HCT116 (cell line): ENCODE data around the gene PROSER3. TPM values are rescaled to one million over a fixed set of nuclear protein-coding genes. Genes with fewer than 3 reads are reported as not detected.

Source experiments
- ATAC-seq: fragments of 200-7000 bp; cut with Tn5 transposase; 2 replicates; pipeline ENCODE4 v1.9.1; 2020; ENCODE audit warnings: mild to moderate bottlenecking, moderate library complexity
- BruUV-seq: library from RNA; stranded (reverse); fragments of 400-500 nt; replicated peaks from 2 replicates; lab custom pipeline; 2021; lab: Mats Ljungman, UMichigan
- CTCF ChIA-PET: fragments of 300-600 bp; sonication (Branson Sonifier 250); formaldehyde crosslinking; loops from one replicate; lab custom pipeline; 2021; ENCODE audit warnings: antibody characterized with exemption; lab: Charles Lee
- POLR2A ChIA-PET: fragments of 300-600, 350-600 bp; sonication (Branson Sonifier 250); formaldehyde crosslinking; loops from one replicate; lab custom pipeline; 2021; ENCODE audit warnings: antibody characterized with exemption; lab: Charles Lee
- RAD21 ChIA-PET, 2 experiments: fragments of 300-600 bp; sonication (Branson Sonifier 250); formaldehyde crosslinking; loops; one replicate each; lab custom pipeline; 2023; ENCODE audit warnings: low total read pairs in 2 of 2; ENCODE audit not compliant: uncharacterized antibody in 2 of 2, unreplicated experiment in 2 of 2, low non-redundant PET in 1 of 2; lab: Charles Lee
- DNase-seq: peaks from one replicate; pipeline ENCODE4 v3.0.0-alpha.2; 2010; ENCODE audit warnings: low read depth, low spot score
- H2AFZ ChIP-seq: fragments of 200-600 bp; shearing (Covaris generic), sonication (generic); 2 replicates; pipeline ENCODE4 v1.6.1; 2017; ENCODE audit warnings: low read depth, mixed run types, mixed read lengths, antibody characterized with exemption, low read length; ENCODE audit not compliant: poor library complexity, severe bottlenecking
- H3K27ac ChIP-seq: 2 replicates; pipeline ENCODE4 v1.5.1; 2012; ENCODE audit warnings: low read depth, low read length
- H3K27me3 ChIP-seq: fragments of 200-600 bp; sonication (generic); 2 replicates; pipeline ENCODE4 v1.6.1; 2016; ENCODE audit warnings: mixed run types, low read length, mixed read lengths; ENCODE audit not compliant: insufficient read depth
- H3K36me3 ChIP-seq, 2 experiments: fragments of 200-500 bp in 1 of 2; fragments of 200-600 bp in 1 of 2; sonication (Bioruptor generic) in 1 of 2; sonication (generic) in 1 of 2; 2 replicates each; pipeline versions ENCODE4 v1.5.1 to v1.6.1; 2014 to 2016; ENCODE audit warnings: low read length in 2 of 2, inconsistent platforms in 1 of 2, mixed read lengths in 1 of 2, mixed run types in 1 of 2; ENCODE audit not compliant: insufficient read depth in 2 of 2, control insufficient read depth in 1 of 2
- H3K4me1 ChIP-seq, 2 experiments: fragments of 200-600 bp in 1 of 2; sonication (generic) in 1 of 2; 2 replicates each; pipeline versions ENCODE4 v1.5.1 to v1.6.1; 2012 to 2017; ENCODE audit warnings: low read length in 2 of 2, inconsistent platforms in 1 of 2, mild to moderate bottlenecking in 1 of 2, mixed read lengths in 1 of 2, mixed run types in 1 of 2, moderate library complexity in 1 of 2; ENCODE audit not compliant: insufficient read depth in 2 of 2, control insufficient read depth in 1 of 2
- H3K4me2 ChIP-seq: fragments of 200-600 bp; sonication (generic); 2 replicates; pipeline ENCODE4 v1.6.1; 2017; ENCODE audit warnings: mixed run types, low read length, mixed read lengths
- H3K4me3 ChIP-seq, 2 experiments: fragments of 200-600 bp in 1 of 2; sonication (generic) in 1 of 2; replicated peaks in 1 of 2; 2 replicates each; pipeline ENCODE4 v1.5.1; 2011 to 2016; ENCODE audit warnings: low read length in 2 of 2, control low read depth in 1 of 2, low read depth in 1 of 2, mild to moderate bottlenecking in 1 of 2, mixed read lengths in 1 of 2, mixed run types in 1 of 2
- H3K79me2 ChIP-seq: fragments of 200-600 bp; sonication (generic); 2 replicates; pipeline ENCODE4 v1.6.1; 2017; ENCODE audit warnings: mild to moderate bottlenecking, mixed run types, low read length, moderate library complexity, mixed read lengths; ENCODE audit not compliant: insufficient read depth
- H3K9ac ChIP-seq: fragments of 200-600 bp; sonication (generic); 2 replicates; pipeline ENCODE4 v1.6.1; 2016; ENCODE audit warnings: low read length, mixed read lengths
- H3K9me2 ChIP-seq: fragments of 200-600 bp; sonication (generic), shearing (Covaris generic); 2 replicates; pipeline ENCODE4 v1.6.1; 2017; ENCODE audit warnings: mixed run types, mild to moderate bottlenecking, moderate library complexity; ENCODE audit not compliant: insufficient read depth
- H3K9me3 ChIP-seq, 2 experiments: fragments of 200-500 bp in 1 of 2; fragments of 200-600 bp in 1 of 2; sonication (Bioruptor generic) in 1 of 2; sonication (generic) in 1 of 2; 2 replicates each; pipeline ENCODE4 v1.6.1; 2014 to 2017; ENCODE audit warnings: low read length in 2 of 2, mixed read lengths in 2 of 2, inconsistent platforms in 1 of 2, low read depth in 1 of 2, mild to moderate bottlenecking in 1 of 2, mixed run types in 1 of 2, moderate library complexity in 1 of 2; ENCODE audit not compliant: control insufficient read depth in 1 of 2, insufficient read depth in 1 of 2
- H4K20me1 ChIP-seq: fragments of 200-600 bp; sonication (generic), shearing (Covaris generic); 2 replicates; pipeline ENCODE4 v1.6.1; 2017; ENCODE audit warnings: mixed run types, mild to moderate bottlenecking, moderate library complexity; ENCODE audit not compliant: insufficient read depth
- CBX3 ChIP-seq: IDR thresholded peaks from 2 replicates; pipeline ENCODE4 v1.6.1; 2012; ENCODE audit warnings: low read depth
- CEBPB ChIP-seq: IDR thresholded peaks from 2 replicates; pipeline ENCODE4 v1.6.1; 2012; ENCODE audit warnings: low read depth
- EGR1 ChIP-seq: IDR thresholded peaks from 2 replicates; pipeline ENCODE4 v1.6.1; 2012; ENCODE audit warnings: low read depth
- EZH2 ChIP-seq: fragments of 200-600 bp; sonication (generic); IDR thresholded peaks from 2 replicates; pipeline ENCODE4 v1.6.1; 2017; ENCODE audit warnings: antibody characterized with exemption, mixed run types
- EZH2phosphoT487 ChIP-seq: fragments of 200-600 bp; IDR thresholded peaks from 2 replicates; pipeline ENCODE4 v1.6.1; 2018; ENCODE audit warnings: antibody characterized with exemption, borderline replicate concordance
- FOSL1 ChIP-seq: IDR thresholded peaks from 2 replicates; pipeline ENCODE4 v1.6.1; 2012; ENCODE audit warnings: low read depth
- JUND ChIP-seq: IDR thresholded peaks from 2 replicates; pipeline ENCODE4 v1.6.1; 2012
- MAX ChIP-seq: IDR thresholded peaks from 2 replicates; pipeline ENCODE4 v1.6.1; 2012
- POLR2A ChIP-seq: IDR thresholded peaks from 2 replicates; pipeline ENCODE4 v1.7.0; 2011; ENCODE audit warnings: borderline replicate concordance; ENCODE audit not compliant: insufficient read depth, insufficient read length; ENCODE audit errors: extremely low read depth
- POLR2AphosphoS5 ChIP-seq: IDR thresholded peaks from 2 replicates; pipeline ENCODE4 v1.6.1; 2011; ENCODE audit warnings: mild to moderate bottlenecking, low read depth, low read length, moderate library complexity
- RAD21 ChIP-seq: IDR thresholded peaks from 2 replicates; pipeline ENCODE4 v1.6.1; 2012; ENCODE audit warnings: low read depth, mild to moderate bottlenecking
- REST ChIP-seq: IDR thresholded peaks from 2 replicates; pipeline ENCODE4 v1.6.1; 2012; ENCODE audit warnings: low read depth
- SIN3A ChIP-seq: IDR thresholded peaks from 2 replicates; pipeline ENCODE4 v1.6.1; 2012; ENCODE audit warnings: low read depth
- SP1 ChIP-seq: IDR thresholded peaks from 2 replicates; pipeline ENCODE4 v1.6.1; 2012; ENCODE audit warnings: low read depth
- TCF7L2 ChIP-seq: IDR thresholded peaks from 2 replicates; pipeline ENCODE4 v1.7.0; 2011; ENCODE audit warnings: borderline replicate concordance, inconsistent platforms; ENCODE audit not compliant: insufficient read depth, insufficient read length; ENCODE audit errors: extremely low read depth
- ZFX ChIP-seq: fragments of 450-650 bp; IDR thresholded peaks from 2 replicates; pipeline ENCODE4 v1.6.1; 2017
- ZNF274 ChIP-seq: fragments of 200-500 bp; sonication (Bioruptor generic); IDR thresholded peaks from 2 replicates; pipeline ENCODE4 v1.6.1; 2014; ENCODE audit warnings: mild to moderate bottlenecking, low read depth, low read length, inconsistent platforms
- intact Hi-C: fragments of 100-400 bp; cut with micrococcal nuclease; formaldehyde crosslinking; loops from 2 replicates; pipeline ENCODE4 v1.10.0; 2022
- total RNA-seq: library from RNA; stranded (reverse); gene quantifications from one replicate; pipeline ENCODE4 v1.2.1, GENCODE V29; 2021; ENCODE audit not compliant: unreplicated experiment
- TF ChIP-seq, protein P1 (sequence below): IDR thresholded peaks from 2 replicates; pipeline ENCODE4 v1.6.1; 2012
- TF ChIP-seq, protein P2 (sequence below), 3 experiments: fragments of 200-600 bp in 1 of 3; sonication (generic) in 1 of 3; IDR thresholded peaks in 2 of 3; conservative IDR thresholded peaks in 1 of 3; 2 replicates each; pipeline ENCODE4 v1.5.1; 2012 to 2017; ENCODE audit warnings: low read depth in 2 of 3, low read length in 2 of 3, antibody characterized with exemption in 1 of 3, borderline replicate concordance in 1 of 3, control low read depth in 1 of 3, mild to moderate bottlenecking in 1 of 3, mixed read lengths in 1 of 3, mixed run types in 1 of 3, moderate library complexity in 1 of 3; ENCODE audit not compliant: insufficient read depth in 1 of 3
- TF ChIP-seq, protein P3 (sequence below): IDR thresholded peaks from 2 replicates; pipeline ENCODE4 v1.6.1; 2011; ENCODE audit warnings: mild to moderate bottlenecking, low read length, moderate library complexity; ENCODE audit not compliant: insufficient replicate concordance; ENCODE audit errors: extremely low read depth

The PROSER3 gene
- total RNA-seq, 1 experiment from 2014 or later: 42.5 TPM

DNA sequence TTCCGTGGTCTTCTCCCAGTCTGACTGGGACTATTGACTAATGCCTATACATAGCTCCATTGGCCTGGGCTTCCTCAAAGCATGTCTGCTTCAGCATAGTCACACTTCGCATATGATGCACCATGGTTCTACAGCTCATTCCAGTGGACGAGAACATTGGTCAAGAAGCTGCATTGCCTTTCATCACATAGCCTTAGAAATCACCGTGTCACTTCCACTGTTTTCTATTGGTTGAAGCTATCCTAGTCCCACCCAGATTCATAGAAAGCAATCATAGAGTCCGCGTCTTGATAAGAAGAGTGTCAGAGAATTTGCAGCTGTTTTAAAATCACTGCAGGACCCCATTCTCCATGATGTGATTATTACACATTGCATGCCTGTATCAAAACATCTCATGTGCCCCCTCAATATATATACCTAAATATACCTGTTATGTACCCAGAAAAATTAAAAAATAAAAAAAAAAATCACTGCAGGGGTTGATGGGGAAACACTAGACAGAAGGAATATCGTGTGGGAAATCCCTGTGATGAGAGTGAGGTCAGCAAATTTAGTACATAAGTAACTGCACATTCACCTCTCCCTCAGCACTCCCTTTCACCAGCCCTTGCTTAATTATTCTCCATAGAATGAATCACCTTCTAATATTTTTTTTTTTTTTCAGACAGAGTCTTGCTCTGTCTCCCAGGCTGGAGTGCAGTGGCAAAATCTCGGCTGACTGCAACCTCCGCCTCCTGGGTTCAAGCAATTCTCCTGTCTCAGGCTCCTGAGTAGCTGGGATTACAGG, 15.2 kb downstream of the PROSER3 start:
- H3K4me3 ChIP-seq: no peak overlapping the region
- H3K79me2 ChIP-seq: 0 out of 2 replicates have a peak, but pooled peaks cover 3% of the 10 kb centered on the region
- H4K20me1 ChIP-seq: no peaks in the 10 kb centered on the region
- H3K9me2 ChIP-seq: no peaks in the 10 kb centered on the region
- H3K4me1 ChIP-seq: peaks cover 9 to 16% of the 10 kb centered on the region in 2 experiments; a peak in 3 of 4 replicates
- no peak overlapping the region for H2AFZ ChIP-seq
- H3K9ac ChIP-seq: no peak overlapping the region
- ATAC-seq (no peak), DNase-seq (no peak)
- intact Hi-C loops: no loop called here
- TF ChIP-seq REST (no peak), ZFX (no peak), JUND (no peak), SIN3A (no peak), SP1 (no peak), FOSL1 (no peak), EZH2 (no peak), TCF7L2 (no peak), CEBPB (no peak), POLR2AphosphoS5 (no peak), RAD21 (no peak), POLR2A (no peak), MAX (no peak), EZH2phosphoT487 (no peak), ZNF274 (no peak), CBX3 (no peak), EGR1 (no peak)
- TF ChIP-seq, protein P1, sequence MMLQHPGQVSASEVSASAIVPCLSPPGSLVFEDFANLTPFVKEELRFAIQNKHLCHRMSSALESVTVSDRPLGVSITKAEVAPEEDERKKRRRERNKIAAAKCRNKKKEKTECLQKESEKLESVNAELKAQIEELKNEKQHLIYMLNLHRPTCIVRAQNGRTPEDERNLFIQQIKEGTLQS: no peak
- TF ChIP-seq, protein P2, sequence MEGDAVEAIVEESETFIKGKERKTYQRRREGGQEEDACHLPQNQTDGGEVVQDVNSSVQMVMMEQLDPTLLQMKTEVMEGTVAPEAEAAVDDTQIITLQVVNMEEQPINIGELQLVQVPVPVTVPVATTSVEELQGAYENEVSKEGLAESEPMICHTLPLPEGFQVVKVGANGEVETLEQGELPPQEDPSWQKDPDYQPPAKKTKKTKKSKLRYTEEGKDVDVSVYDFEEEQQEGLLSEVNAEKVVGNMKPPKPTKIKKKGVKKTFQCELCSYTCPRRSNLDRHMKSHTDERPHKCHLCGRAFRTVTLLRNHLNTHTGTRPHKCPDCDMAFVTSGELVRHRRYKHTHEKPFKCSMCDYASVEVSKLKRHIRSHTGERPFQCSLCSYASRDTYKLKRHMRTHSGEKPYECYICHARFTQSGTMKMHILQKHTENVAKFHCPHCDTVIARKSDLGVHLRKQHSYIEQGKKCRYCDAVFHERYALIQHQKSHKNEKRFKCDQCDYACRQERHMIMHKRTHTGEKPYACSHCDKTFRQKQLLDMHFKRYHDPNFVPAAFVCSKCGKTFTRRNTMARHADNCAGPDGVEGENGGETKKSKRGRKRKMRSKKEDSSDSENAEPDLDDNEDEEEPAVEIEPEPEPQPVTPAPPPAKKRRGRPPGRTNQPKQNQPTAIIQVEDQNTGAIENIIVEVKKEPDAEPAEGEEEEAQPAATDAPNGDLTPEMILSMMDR (IDR thresholded peaks at IDR 0.05 in 2 of 3, conservative IDR thresholded peaks at IDR 0.05 in 1 of 3; ENCODE audit: borderline replicate concordance in 1 of 3, insufficient read depth in 1 of 3, low read depth in 2 of 3, low read length in 2 of 3): no peak
- TF ChIP-seq, protein P3, sequence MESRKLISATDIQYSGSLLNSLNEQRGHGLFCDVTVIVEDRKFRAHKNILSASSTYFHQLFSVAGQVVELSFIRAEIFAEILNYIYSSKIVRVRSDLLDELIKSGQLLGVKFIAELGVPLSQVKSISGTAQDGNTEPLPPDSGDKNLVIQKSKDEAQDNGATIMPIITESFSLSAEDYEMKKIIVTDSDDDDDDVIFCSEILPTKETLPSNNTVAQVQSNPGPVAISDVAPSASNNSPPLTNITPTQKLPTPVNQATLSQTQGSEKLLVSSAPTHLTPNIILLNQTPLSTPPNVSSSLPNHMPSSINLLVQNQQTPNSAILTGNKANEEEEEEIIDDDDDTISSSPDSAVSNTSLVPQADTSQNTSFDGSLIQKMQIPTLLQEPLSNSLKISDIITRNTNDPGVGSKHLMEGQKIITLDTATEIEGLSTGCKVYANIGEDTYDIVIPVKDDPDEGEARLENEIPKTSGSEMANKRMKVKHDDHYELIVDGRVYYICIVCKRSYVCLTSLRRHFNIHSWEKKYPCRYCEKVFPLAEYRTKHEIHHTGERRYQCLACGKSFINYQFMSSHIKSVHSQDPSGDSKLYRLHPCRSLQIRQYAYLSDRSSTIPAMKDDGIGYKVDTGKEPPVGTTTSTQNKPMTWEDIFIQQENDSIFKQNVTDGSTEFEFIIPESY: no peak
- no peaks in the 10 kb centered on the region for H3K27me3 ChIP-seq
- peaks cover 0 to 2% of the 10 kb centered on the region in 2 experiments; a peak in 1 of 4 replicates for H3K36me3 ChIP-seq
- BruUV-seq: no TSS peak
- ChIA-PET RAD21 (no interaction called here), POLR2A (interaction anchor here (1.1 kb wide), 1 partner anchor 11 kb away, joined by 3 read pairs; no protein-coding TSS in a partner anchor), CTCF (no interaction called here)
- H3K9me3 ChIP-seq: no peaks in the 10 kb centered on the region
- no peak overlapping the region for H3K27ac ChIP-seq
- no peak overlapping the region for H3K4me2 ChIP-seq
